A549 (cell line): ENCODE data around the gene LDLRAD4.

ENCODE experiments used
- BHLHE40 ChIP-seq: IDR thresholded peaks from 2 replicates; pipeline ENCODE4 v1.6.1; 2012; ENCODE audit warnings: low read depth, low read length, inconsistent platforms
- EP300 ChIP-seq, 2 experiments: fragments of >200 bp; sonication (Bioruptor Twin); formaldehyde crosslinking; IDR thresholded peaks; 2 replicates in 1 of 2; 3 replicates in 1 of 2; pipeline ENCODE4 v1.6.1; 2016 to 2017
- HDAC2 ChIP-seq: fragments of 200-600 bp; sonication (generic); IDR thresholded peaks from 2 replicates; pipeline ENCODE4 v1.6.1; 2016
- HOXA7 ChIP-seq: fragments of 250-450 bp; sonication (Bioruptor Pico); IDR thresholded peaks from 2 replicates; pipeline ENCODE4 v1.5.0; 2020; ENCODE audit warnings: mild to moderate bottlenecking, moderate library complexity
- POLR2A ChIP-seq: IDR thresholded peaks from 2 replicates; pipeline ENCODE4 v1.6.1; 2012; ENCODE audit warnings: mild to moderate bottlenecking, low read length
- RAD21 ChIP-seq, 2 experiments: fragments of >200 bp in 1 of 2; sonication (Bioruptor Twin) in 1 of 2; formaldehyde crosslinking in 1 of 2; IDR thresholded peaks in 1 of 2; conservative IDR thresholded peaks in 1 of 2; 2 replicates in 1 of 2; 3 replicates in 1 of 2; pipeline ENCODE4 v1.6.1; 2012 to 2018; ENCODE audit warnings: inconsistent platforms in 1 of 2
- RFX5 ChIP-seq: fragments of 450-650 bp; IDR thresholded peaks from 2 replicates; pipeline ENCODE4 v1.7.1; 2014; ENCODE audit warnings: antibody characterized with exemption, mild to moderate bottlenecking, moderate library complexity
- SMC3 ChIP-seq: fragments of >200 bp; sonication (Bioruptor Twin); formaldehyde crosslinking; IDR thresholded peaks from 3 replicates; pipeline ENCODE4 v1.6.1; 2018; ENCODE audit warnings: inconsistent platforms
- TF ChIP-seq, protein P1 (sequence below): fragments of >200 bp; sonication (Bioruptor Twin); formaldehyde crosslinking; IDR thresholded peaks from 3 replicates; pipeline ENCODE4 v1.5.1; 2016
- TF ChIP-seq, protein P2 (sequence below): IDR thresholded peaks from 2 replicates; pipeline ENCODE4 v1.6.1; 2012; ENCODE audit warnings: low read depth, borderline replicate concordance

DNA sequence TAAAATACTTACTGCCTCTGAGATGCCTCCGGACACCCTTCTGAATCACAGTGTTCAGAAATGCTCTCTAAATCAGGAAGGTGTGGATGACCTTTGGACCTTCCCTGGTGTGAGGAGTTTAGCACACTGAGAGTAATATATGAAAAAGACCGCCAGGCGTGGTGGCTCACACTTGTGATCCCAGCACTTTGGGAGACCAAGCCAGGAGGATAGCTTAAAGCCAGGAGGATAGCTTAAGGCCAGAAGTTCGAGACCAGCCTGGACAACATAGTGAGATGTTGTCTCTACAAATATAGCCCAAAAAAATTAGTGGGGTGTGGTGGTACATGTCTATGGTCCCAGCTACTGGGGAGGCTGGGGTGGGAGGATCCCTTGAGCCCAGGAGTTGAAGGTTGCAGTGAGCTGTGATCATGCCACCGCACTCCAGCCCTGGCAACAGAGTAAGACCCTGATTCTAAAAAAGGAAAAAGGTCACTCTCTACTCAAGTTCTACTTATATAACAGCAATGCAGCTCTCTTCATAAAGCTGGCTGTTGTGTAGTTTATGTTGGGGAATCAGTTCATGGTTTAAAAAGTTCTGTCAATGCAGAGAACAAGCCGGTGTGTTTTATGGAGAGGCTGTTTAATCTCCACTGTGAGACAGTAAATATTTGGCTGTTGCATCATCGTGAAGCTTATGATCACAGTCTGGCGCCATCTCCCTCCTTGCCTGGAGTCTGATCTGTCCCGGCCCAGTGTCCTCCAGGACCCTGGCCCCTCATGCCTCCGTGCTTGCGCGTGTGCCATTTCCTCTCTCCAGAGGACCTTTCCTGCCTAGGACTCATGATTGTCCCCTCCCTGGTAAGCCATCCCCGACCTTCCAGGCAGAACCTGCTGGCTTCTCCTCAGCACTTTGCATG, 323.3 kb downstream of the LDLRAD4 start:
- TF ChIP-seq HDAC2 (no peak), HOXA7 (CRISPR knock-in tag) (no peak), RFX5 (no peak), EP300 (IDR thresholded peaks at IDR 0.05) (no peak), RAD21 (conservative IDR thresholded peaks at IDR 0.05 in 1 of 2, IDR thresholded peaks at IDR 0.05 in 1 of 2) (no peak), BHLHE40 (no peak), POLR2A (no peak), SMC3 (no peak)
- TF ChIP-seq, protein P1, sequence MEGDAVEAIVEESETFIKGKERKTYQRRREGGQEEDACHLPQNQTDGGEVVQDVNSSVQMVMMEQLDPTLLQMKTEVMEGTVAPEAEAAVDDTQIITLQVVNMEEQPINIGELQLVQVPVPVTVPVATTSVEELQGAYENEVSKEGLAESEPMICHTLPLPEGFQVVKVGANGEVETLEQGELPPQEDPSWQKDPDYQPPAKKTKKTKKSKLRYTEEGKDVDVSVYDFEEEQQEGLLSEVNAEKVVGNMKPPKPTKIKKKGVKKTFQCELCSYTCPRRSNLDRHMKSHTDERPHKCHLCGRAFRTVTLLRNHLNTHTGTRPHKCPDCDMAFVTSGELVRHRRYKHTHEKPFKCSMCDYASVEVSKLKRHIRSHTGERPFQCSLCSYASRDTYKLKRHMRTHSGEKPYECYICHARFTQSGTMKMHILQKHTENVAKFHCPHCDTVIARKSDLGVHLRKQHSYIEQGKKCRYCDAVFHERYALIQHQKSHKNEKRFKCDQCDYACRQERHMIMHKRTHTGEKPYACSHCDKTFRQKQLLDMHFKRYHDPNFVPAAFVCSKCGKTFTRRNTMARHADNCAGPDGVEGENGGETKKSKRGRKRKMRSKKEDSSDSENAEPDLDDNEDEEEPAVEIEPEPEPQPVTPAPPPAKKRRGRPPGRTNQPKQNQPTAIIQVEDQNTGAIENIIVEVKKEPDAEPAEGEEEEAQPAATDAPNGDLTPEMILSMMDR: no peak
- TF ChIP-seq, protein P2, sequence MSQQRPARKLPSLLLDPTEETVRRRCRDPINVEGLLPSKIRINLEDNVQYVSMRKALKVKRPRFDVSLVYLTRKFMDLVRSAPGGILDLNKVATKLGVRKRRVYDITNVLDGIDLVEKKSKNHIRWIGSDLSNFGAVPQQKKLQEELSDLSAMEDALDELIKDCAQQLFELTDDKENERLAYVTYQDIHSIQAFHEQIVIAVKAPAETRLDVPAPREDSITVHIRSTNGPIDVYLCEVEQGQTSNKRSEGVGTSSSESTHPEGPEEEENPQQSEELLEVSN: no peak
